Measurements from ENCODE around the gene THSD4. TPM values are rescaled to one million over a fixed set of nuclear protein-coding genes. Genes with fewer than 3 reads are reported as not detected.

THSD4 gene
- total RNA-seq, 6 donors from 2014 or later: 16.8 to 39.7 (median 21.7) TPM

- 77 to 79% methylated on average over 3 of the region's 3 CpGs for WGBS, 2 donors
- Histone ChIP-seq H3K27ac (no peak overlapping the region), H3K9me3 (no peaks in the 10 kb centered on the region), H3K27me3 (no peaks in the 10 kb centered on the region), H3K4me3 (no peak overlapping the region), H3K36me3 (no peaks in the 10 kb centered on the region), H3K4me1 (peaks cover 0 to 10% (median 0%) of the 10 kb centered on the region in 4 donors)
- no peak for DNase-seq
- TF ChIP-seq CTCF (IDR thresholded peaks at IDR 0.05) (no peak), EP300 (IDR thresholded peaks at IDR 0.05) (no peak)
- ATAC-seq (ENCODE audit: low FRiP score in 2 of 2): no peak
Measured at GRCh38 chr15:71109905-71110304, 5.4 kb upstream of the THSD4 start.

- Histone ChIP-seq H3K4me1 (peaks cover 0 to 13% (median 0%) of the 10 kb centered on the region in 4 donors), H3K4me3 (no peak overlapping the region), H3K36me3 (no peaks in the 10 kb centered on the region), H3K9me3 (no peaks in the 10 kb centered on the region), H3K27me3 (no peaks in the 10 kb centered on the region), H3K27ac (no peak overlapping the region)
- WGBS, 2 donors: 93 to 97% methylated on average over 13 of the region's 13 CpGs
- TF ChIP-seq EP300 (IDR thresholded peaks at IDR 0.05) (no peak), POLR2A (IDR thresholded peaks at IDR 0.05) (no peak), POLR2AphosphoS5 (IDR thresholded peaks at IDR 0.05) (no peak), CTCF (IDR thresholded peaks at IDR 0.05) (no peak)
- DNase-seq (no peak), ATAC-seq (ENCODE audit: low FRiP score in 2 of 2) (no peak)
Measured at GRCh38 chr15:71110405-71111180, 4.7 kb upstream of the THSD4 start.

- TF ChIP-seq POLR2AphosphoS5 (IDR thresholded peaks at IDR 0.05): no peak
- TF ChIP-seq POLR2A (IDR thresholded peaks at IDR 0.05): no peak
- no peak for TF ChIP-seq EP300 (IDR thresholded peaks at IDR 0.05)
- no peak for TF ChIP-seq CTCF (IDR thresholded peaks at IDR 0.05)
- Histone ChIP-seq H3K4me1 (peaks cover 0 to 19% (median 2%) of the 10 kb centered on the region in 4 donors), H3K36me3 (no peaks in the 10 kb centered on the region), H3K27me3 (no peaks in the 10 kb centered on the region), H3K4me3 (no peak overlapping the region), H3K27ac (no peak overlapping the region), H3K9me3 (no peaks in the 10 kb centered on the region)
- WGBS, 2 donors: 55 to 67% methylated on average over 1 of the region's 1 CpG
- no peak for ATAC-seq (ENCODE audit: low FRiP score in 2 of 2)
- no peak for DNase-seq
Measured at GRCh38 chr15:71111181-71111565, 4.1 kb upstream of the THSD4 start.

- no peak overlapping the region for H3K4me3 ChIP-seq
- H3K27ac ChIP-seq: no peak overlapping the region
- no peaks in the 10 kb centered on the region for H3K36me3 ChIP-seq
- ATAC-seq (ENCODE audit: low FRiP score in 2 of 2): no peak
- DNase-seq: no peak
- no peak for TF ChIP-seq POLR2AphosphoS5 (IDR thresholded peaks at IDR 0.05)
- TF ChIP-seq CTCF (IDR thresholded peaks at IDR 0.05): no peak
- TF ChIP-seq POLR2A (IDR thresholded peaks at IDR 0.05): no peak
- TF ChIP-seq EP300 (IDR thresholded peaks at IDR 0.05): no peak
- peaks cover 2 to 27% (median 7%) of the 10 kb centered on the region in 4 donors for H3K4me1 ChIP-seq
- WGBS, 2 donors: 70 to 86% methylated on average over 4 of the region's 4 CpGs
- H3K9me3 ChIP-seq: no peaks in the 10 kb centered on the region
- no peaks in the 10 kb centered on the region for H3K27me3 ChIP-seq
Measured at GRCh38 chr15:71111950-71112349, 3.3 kb upstream of the THSD4 start.

- 95% methylated on average over 2 of the region's 2 CpGs for whole genome bisulfite sequencing, 2 donors
- Histone ChIP-seq H3K4me1 (peaks cover 7 to 27% (median 8%) of the 10 kb centered on the region in 4 donors), H3K9me3 (no peaks in the 10 kb centered on the region), H3K27ac (no peak overlapping the region), H3K4me3 (no peak overlapping the region), H3K27me3 (no peaks in the 10 kb centered on the region), H3K36me3 (no peaks in the 10 kb centered on the region)
- no peak for ATAC-seq (ENCODE audit: low FRiP score in 2 of 2)
- TF ChIP-seq CTCF (IDR thresholded peaks at IDR 0.05): no peak
- no peak for TF ChIP-seq POLR2AphosphoS5 (IDR thresholded peaks at IDR 0.05)
- no peak for TF ChIP-seq EP300 (IDR thresholded peaks at IDR 0.05)
- no peak for TF ChIP-seq POLR2A (IDR thresholded peaks at IDR 0.05)
- no peak for DNase-seq
Measured at GRCh38 chr15:71112429-71112828, 2.8 kb upstream of the THSD4 start.

Data from upper lobe of left lung (tissue), 6 donors.